Measurements from ENCODE around the gene FARSA.

FARSA gene

DNA sequence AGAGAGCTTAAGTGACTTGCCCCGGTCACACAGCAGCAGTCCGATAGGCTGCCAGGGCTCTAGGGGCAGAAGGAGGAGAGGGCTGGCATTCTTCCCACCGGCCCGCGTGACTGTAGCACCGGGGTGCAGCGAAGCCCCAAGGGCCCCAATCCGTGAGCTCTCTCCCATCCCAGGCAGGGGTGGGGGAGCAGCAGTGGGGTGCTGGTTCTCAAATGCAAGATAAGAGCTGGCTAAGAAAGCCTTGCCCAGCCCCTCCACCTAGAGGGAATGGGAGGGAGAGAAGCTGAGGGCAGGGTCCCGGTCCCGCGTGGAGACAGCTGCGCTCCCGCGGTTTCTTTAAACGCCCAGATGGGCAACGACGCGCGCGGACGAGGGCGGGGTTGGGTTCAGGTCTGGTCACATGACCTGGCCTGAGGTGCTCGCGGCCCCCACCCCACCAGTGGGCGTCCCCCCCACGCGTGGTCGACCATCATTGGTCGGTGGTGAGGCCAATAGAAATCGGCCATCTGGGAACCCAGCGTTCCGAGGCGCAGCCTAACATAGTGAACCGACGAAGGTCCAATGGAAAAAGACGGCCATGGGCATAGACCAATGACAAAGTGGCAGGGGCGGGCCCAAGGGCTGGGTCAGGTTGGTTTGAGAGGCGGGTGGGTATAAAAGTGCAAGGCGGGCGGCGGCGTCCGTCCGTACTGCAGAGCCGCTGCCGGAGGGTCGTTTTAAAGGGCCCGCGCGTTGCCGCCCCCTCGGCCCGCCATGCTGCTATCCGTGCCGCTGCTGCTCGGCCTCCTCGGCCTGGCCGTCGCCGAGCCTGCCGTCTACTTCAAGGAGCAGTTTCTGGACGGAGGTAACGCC is 4.6 kb upstream of the FARSA start, which contains the start of gene CALR:
Gene CALR, plus strand, starts transcription at position 683 of the 852 bp plus-strand sequence. Its CDS starts 71 bp downstream, at position 754.
- peak; percentile 97 for DNase-seq (ENCODE audit: extremely low spot score)
- TF ChIP-seq CTCF (IDR thresholded peaks at IDR 0.05; ENCODE audit: control extremely low read depth, extremely low read depth, low read depth, missing control alignments): no peak
- ChIA-PET CTCF (interaction anchor here (1.4 kb wide), 1 partner anchor 27 kb away, joined by 3 read pairs; no protein-coding TSS in a partner anchor), POLR2A (interaction anchor here (0.5 to 1.7 kb wide), 7 partner anchors 10 to 222 kb away, joined by 3 to 6 read pairs (median 4); partner anchors contain the start of gene DNASE2)

DNA sequence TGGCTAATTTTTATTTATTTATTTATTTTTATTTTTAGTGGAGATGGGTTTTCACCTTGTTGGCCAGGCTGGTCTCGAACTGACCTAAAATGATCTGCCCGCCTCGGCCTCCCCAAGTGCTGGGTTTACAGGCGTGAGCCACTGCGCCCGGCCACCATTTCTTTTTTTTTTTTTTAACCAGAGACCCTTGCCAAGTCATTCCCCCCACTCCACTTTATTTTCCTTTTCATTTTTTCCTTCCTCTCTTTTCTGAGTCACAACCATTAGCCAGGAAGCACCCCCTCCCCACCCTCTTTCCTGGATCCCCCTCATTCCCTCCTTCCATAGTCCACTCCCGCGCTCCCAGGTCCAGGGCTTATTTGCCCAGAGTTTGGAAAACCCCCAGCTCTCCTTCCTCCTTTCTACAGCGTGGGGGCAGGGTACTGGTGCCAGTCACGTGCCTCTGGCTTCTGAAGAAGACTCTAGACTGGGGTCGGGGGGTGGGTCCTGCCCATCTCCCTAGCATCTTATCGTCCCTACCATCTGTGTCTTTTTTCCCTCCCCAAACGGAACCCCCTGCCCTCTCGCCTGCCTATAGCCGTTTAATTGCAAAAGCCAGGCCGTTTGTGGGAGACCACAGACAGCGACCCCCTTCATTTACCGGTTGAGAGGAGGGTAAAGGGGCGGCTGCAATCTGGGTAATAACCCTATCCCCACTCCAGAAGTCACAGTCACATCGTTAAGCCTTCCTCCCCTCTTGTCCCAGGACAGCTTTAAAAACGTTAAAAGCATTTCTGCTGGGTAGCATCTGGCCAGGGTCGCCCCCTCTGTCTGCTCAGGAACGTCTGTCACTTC is 3.8 kb upstream of the FARSA start:
- ChIA-PET CTCF (interaction anchor here (1.4 kb wide), 1 partner anchor 28 kb away, joined by 3 read pairs; no protein-coding TSS in a partner anchor), POLR2A (interaction anchor here (0.6 to 1.1 kb wide), 4 partner anchors 13 to 949 kb away, joined by 3 to 6 read pairs (median 4); no protein-coding TSS in a partner anchor)
- TF ChIP-seq CTCF (IDR thresholded peaks at IDR 0.05; ENCODE audit: control extremely low read depth, extremely low read depth, low read depth, missing control alignments): no peak
- DNase-seq (ENCODE audit: extremely low spot score): no peak

GRCh38 chr19:12936582-12936981 is 3.1 kb upstream of the FARSA start:
- POLR2A ChIA-PET: no interaction called here
- CTCF ChIA-PET: interaction anchor here (1.6 kb wide), 1 partner anchor 29 kb away, joined by 5 read pairs; no protein-coding TSS in a partner anchor
- no peak for TF ChIP-seq CTCF (IDR thresholded peaks at IDR 0.05; ENCODE audit: control extremely low read depth, extremely low read depth, low read depth, missing control alignments)
- DNase-seq (ENCODE audit: extremely low spot score): no peak

GRCh38 chr19:12935071-12935470 is 1.6 kb upstream of the FARSA start:
- TF ChIP-seq CTCF (IDR thresholded peaks at IDR 0.05; ENCODE audit: control extremely low read depth, extremely low read depth, low read depth, missing control alignments): no peak
- ChIA-PET POLR2A (interaction anchor here (0.6 to 0.7 kb wide), 2 partner anchors 24 to 27 kb away, joined by 3 to 13 read pairs; no protein-coding TSS in a partner anchor), CTCF (interaction anchor here (1.6 kb wide), 1 partner anchor 30 kb away, joined by 5 read pairs; no protein-coding TSS in a partner anchor)
- no peak for DNase-seq (ENCODE audit: extremely low spot score)

DNA sequence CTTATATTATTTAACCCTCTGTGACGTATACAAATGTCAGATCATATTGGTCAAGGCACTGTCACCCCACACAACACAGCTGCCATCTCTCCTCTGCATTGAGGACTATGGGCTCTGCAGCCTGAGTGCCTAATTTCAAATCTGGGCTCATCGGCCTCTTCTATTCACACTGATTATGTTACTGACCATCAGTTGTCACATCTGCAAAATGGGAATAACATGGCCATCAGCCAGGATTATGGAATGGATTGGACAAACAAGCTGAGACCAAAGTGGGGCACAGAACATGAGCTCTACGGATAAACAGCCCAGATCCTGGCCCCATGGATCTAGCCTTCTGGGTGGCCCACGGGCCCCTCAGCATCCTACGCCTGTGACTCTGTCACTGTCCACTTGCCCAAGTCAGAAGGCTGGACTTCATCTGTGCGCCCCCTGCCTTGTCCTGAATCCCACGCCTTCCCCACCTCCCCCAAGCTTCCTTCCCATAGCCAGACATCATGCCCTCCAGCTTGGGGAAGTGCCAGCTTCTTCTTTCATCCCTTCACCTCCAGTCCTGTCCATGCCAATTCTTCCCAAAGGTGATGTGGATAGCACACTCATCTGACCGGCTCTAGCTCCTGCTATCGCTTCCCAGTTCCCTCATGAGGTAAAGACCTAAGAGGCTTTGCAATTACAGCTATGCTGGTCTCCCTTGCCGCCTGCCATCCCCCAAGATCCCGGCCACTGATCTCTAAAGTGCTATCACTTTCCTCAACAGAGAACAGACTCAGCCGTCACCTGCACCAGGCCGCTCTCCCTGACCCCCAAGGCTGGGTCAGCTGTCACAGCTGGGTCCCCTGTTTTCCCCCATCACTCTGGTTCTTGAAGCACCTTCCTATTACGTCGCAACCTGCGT is 872 bp downstream of the FARSA start:
- no peak for TF ChIP-seq CTCF (IDR thresholded peaks at IDR 0.05; ENCODE audit: control extremely low read depth, extremely low read depth, low read depth, missing control alignments)
- no peak for DNase-seq (ENCODE audit: extremely low spot score)
- ChIA-PET CTCF (interaction anchor here (1.1 to 2.1 kb wide), 10 partner anchors 11 to 175 kb away, joined by 3 to 9 read pairs (median 4); partner anchors contain the start of genes GCDH and SYCE2), POLR2A (interaction anchor here (0.6 to 1.5 kb wide), 3 partner anchors 28 to 172 kb away, joined by 3 to 5 read pairs (median 4); no protein-coding TSS in a partner anchor)

Measured in GM10248 (cell line).